Testis (tissue), 3 donors: Measurements from ENCODE around the gene PIEZO2. TPM values are rescaled to one million over a fixed set of nuclear protein-coding genes. Genes with fewer than 3 reads are reported as not detected.

Experiments used
- DNase-seq: peaks from one replicate; pipeline ENCODE4 v3.0.0-alpha.2; 2019
- H3K27ac ChIP-seq, 2 donors: fragments of 200-600 bp; sonication (generic); one replicate each; pipeline ENCODE4 v1.5.1; 2019
- H3K27me3 ChIP-seq: fragments of 200-600 bp; sonication (generic); one replicate; pipeline ENCODE4 v1.5.1; 2019
- H3K36me3 ChIP-seq: fragments of 200-600 bp; sonication (generic); one replicate; pipeline ENCODE4 v1.5.1; 2017; ENCODE audit warnings: low read depth; ENCODE audit errors: missing control alignments
- H3K4me1 ChIP-seq: fragments of 200-600 bp; sonication (generic); one replicate; pipeline ENCODE4 v1.5.1; 2019
- H3K4me3 ChIP-seq, 2 donors: fragments of 200-600 bp; sonication (generic); one replicate each; pipeline ENCODE4 v1.5.1; 2017 to 2019
- H3K9me3 ChIP-seq: fragments of 200-600 bp; sonication (generic); one replicate; pipeline ENCODE4 v1.5.1; 2017
- POLR2A ChIP-seq: fragments of 450-650 bp; IDR thresholded peaks from one replicate; pipeline ENCODE4 v1.6.1; 2017; ENCODE audit warnings: antibody characterized with exemption, mild to moderate bottlenecking, moderate library complexity
- WGBS, 2 donors: methylation state at CpG; one replicate each; pipeline ENCODE4 v1.1.5; 2018; 5-methylcytosine and 5-hydroxymethylcytosine counted together
- intact Hi-C: fragments of 100-400 bp; cut with DNase I; formaldehyde crosslinking; loops from one replicate; pipeline ENCODE4 v1.15.1; 2023; ENCODE audit warnings: low total_unique reads
- polyA plus RNA-seq: library from polyadenylated mRNA; stranded (reverse); fragments of 350-450 nt; fragmentation: Illumina TruSeq; extraction: RNeasy Lipid Tissue Mini Kit (QIAGEN cat#74804); gene quantifications from one replicate; pipeline ENCODE4 v1.2.3, GENCODE V29; 2014; ENCODE audit warnings: low read depth, low replicate concordance; ENCODE audit not compliant: insufficient read depth
- total RNA-seq, 2 donors: library from RNA; depleted of rRNA; stranded (reverse); fragments of >200 nt; gene quantifications; one replicate each; pipeline ENCODE4 v1.2.3, GENCODE V29; 2016
- TF ChIP-seq, protein P1 (sequence below), 3 experiments: fragments of 450-650 bp in 2 of 3; fragments of 200-600 bp in 1 of 3; sonication (generic) in 1 of 3; IDR thresholded peaks; one replicate each; pipeline ENCODE4 v1.5.1; 2016 to 2019; ENCODE audit warnings: antibody characterized with exemption in 3 of 3, mild to moderate bottlenecking in 2 of 3, moderate library complexity in 1 of 3

Gene PIEZO2
- total and polyA plus RNA-seq, 3 donors from 2014 or later, result 2.3 to 3.5 (median 3.0) TPM

DNA sequence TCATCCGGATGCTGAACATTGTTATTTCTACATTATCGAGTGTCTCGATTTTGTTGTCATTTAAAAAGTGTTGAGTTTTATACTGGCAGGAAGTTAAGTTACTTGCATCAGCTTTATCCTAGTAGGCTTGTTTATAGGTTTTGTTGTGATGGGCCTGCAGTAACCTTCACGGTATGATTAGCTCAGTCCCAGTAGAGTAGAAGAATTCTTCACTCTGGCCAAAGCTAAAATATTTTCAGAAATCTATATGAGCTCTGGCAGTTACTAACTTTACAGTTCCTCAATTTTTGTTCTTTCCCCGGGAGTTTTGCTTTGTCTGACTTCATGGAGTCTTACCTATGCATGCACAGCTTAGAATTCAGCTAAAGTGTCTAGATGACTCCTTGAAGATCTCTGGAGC is 328.7 kb downstream of the PIEZO2 start:
- no peaks in the 10 kb centered on the region for H3K4me1 ChIP-seq
- no peak for TF ChIP-seq POLR2A
- TF ChIP-seq, protein P1, sequence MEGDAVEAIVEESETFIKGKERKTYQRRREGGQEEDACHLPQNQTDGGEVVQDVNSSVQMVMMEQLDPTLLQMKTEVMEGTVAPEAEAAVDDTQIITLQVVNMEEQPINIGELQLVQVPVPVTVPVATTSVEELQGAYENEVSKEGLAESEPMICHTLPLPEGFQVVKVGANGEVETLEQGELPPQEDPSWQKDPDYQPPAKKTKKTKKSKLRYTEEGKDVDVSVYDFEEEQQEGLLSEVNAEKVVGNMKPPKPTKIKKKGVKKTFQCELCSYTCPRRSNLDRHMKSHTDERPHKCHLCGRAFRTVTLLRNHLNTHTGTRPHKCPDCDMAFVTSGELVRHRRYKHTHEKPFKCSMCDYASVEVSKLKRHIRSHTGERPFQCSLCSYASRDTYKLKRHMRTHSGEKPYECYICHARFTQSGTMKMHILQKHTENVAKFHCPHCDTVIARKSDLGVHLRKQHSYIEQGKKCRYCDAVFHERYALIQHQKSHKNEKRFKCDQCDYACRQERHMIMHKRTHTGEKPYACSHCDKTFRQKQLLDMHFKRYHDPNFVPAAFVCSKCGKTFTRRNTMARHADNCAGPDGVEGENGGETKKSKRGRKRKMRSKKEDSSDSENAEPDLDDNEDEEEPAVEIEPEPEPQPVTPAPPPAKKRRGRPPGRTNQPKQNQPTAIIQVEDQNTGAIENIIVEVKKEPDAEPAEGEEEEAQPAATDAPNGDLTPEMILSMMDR (IDR thresholded peaks at IDR 0.05), result no peak
- intact Hi-C loops, result no loop called here
- WGBS, 2 donors, result 90% methylated on average over 5 of the region's 5 CpGs
- no peak overlapping the region for H3K27ac ChIP-seq
- no peaks in the 10 kb centered on the region for H3K27me3 ChIP-seq
- no peak for DNase-seq
- no peaks in the 10 kb centered on the region for H3K36me3 ChIP-seq
- no peaks in the 10 kb centered on the region for H3K9me3 ChIP-seq
- no peak overlapping the region for H3K4me3 ChIP-seq

DNA sequence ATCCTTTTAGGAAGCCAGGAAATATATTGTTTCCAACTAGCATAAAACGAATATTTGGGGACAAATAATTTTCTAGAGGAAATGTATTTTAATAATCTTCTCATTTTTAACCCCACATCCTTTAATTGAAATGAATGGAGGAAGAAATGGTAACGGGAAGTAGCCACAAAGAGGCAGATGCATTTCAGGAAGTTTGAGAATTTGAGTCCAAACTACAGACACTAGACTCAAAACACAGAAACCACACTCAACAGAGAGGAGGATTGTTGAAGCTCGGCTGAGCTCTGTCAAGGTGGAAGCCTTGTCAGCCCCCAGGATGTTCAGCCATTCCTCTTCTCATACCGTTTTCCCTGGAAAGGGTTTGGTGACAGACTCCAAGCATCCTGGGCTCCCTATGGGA is 335.0 kb downstream of the PIEZO2 start:
- DNase-seq, result no peak
- Histone ChIP-seq H3K4me3 (no peak overlapping the region), H3K36me3 (no peaks in the 10 kb centered on the region), H3K9me3 (no peaks in the 10 kb centered on the region), H3K27ac (no peak overlapping the region), H3K27me3 (no peaks in the 10 kb centered on the region), H3K4me1 (no peaks in the 10 kb centered on the region)
- no peak for TF ChIP-seq POLR2A
- TF ChIP-seq, protein P1 (IDR thresholded peaks at IDR 0.05), result no peak
- WGBS, 2 donors, result 67 to 71% methylated on average over 4 of the region's 4 CpGs
- intact Hi-C loops, result no loop called here

DNA sequence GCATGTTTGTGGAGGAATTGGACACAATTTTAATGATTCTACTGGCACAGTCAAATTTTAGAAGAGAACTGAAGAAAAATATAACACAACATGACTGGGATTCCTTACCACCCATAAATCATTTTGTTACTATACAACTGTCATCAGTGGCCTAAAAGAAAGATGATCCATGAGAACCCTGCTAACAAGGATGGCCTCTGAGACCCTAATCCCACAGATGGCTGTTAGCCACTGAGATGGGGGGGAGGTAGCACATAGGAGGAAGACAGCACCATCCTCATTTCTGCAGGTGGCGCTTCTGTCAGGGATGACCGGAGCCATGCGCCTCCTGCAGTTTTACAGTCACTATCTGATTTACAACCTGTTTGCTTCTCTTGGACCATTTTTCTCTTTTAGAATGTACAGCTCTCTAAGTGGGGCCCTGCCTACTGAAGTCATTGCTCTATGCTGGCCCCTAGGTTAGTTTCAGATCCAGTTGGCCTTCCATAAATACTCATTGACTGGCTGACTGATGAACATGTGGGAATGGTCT is 343.7 kb downstream of the PIEZO2 start:
- 81 to 88% methylated on average over 3 of the region's 3 CpGs for WGBS, 2 donors
- TF ChIP-seq, protein P1 (IDR thresholded peaks at IDR 0.05), result no peak
- no peak for TF ChIP-seq POLR2A
- Histone ChIP-seq H3K9me3 (no peaks in the 10 kb centered on the region), H3K4me3 (no peak overlapping the region), H3K36me3 (no peaks in the 10 kb centered on the region), H3K27me3 (no peaks in the 10 kb centered on the region), H3K4me1 (no peaks in the 10 kb centered on the region), H3K27ac (no peak overlapping the region)
- intact Hi-C loops, result no loop called here
- no peak for DNase-seq

DNA sequence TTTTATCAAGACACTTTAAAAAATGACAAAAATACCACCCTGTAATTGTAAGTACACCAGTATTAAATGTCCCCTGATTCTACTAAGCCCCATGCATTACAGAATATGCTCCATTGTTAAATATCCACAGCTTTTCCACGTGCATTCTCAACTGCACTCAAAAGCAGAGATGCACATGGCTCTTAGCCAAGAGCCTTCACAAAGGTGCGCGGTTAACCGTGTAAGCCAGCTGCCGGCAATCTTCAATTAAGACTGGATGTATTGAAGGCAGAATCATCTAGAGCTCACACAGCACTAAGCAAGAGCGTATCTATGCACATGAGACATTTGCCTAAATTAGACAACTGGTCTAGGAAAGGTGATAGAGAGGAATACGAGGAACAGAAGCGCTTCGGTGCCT is 345.2 kb downstream of the PIEZO2 start:
- H3K4me3 ChIP-seq, result no peak overlapping the region
- no peaks in the 10 kb centered on the region for H3K27me3 ChIP-seq
- WGBS, 2 donors, result 77 to 84% methylated on average over 9 of the region's 9 CpGs
- H3K36me3 ChIP-seq, result no peaks in the 10 kb centered on the region
- H3K4me1 ChIP-seq, result no peaks in the 10 kb centered on the region
- intact Hi-C loops, result no loop called here
- TF ChIP-seq, protein P1 (IDR thresholded peaks at IDR 0.05), result no peak
- no peak for TF ChIP-seq POLR2A
- no peaks in the 10 kb centered on the region for H3K9me3 ChIP-seq
- no peak overlapping the region for H3K27ac ChIP-seq
- no peak for DNase-seq

DNA sequence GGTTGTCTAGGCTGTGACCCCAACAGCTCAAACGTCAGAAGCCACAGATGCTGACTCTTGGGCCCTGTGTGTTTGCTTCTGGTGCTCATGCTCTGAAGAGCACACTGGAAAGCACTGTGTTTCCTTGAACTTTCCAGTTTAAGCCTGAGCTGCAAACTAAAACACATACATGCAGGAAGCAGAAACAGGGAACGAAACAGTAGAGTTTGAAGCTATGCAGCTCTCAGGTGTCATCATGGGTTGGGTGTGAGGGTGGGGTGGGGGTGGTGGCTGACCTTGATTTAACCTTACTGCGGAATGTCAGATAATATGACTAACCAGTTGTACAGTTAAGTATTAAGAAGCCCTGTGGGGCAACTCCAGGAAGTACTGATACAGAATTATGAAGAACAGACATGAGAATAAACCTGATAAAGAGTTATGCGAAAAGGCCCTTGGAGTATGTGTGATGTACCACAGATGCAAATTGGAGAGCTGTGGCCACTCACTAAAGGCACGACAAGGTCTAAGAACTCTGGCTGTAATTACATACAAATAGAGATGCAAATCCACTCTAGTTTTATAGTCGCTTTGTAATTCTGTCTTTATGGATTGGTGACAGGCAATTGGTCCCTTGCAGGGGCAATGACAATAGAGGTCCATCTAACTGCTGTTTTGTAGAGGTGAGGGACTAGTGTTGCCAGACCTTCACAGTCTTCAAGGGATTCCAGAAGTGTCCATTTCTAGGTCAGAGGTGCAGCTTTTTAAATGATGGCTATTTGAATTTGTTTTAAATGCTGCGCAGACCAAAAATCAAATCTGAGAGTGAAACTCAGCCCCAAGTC is 350.4 kb downstream of the PIEZO2 start:
- Histone ChIP-seq H3K27me3 (no peaks in the 10 kb centered on the region), H3K4me3 (no peak overlapping the region), H3K4me1 (no peaks in the 10 kb centered on the region), H3K36me3 (no peaks in the 10 kb centered on the region), H3K9me3 (no peaks in the 10 kb centered on the region), H3K27ac (no peak overlapping the region)
- WGBS, 2 donors, result 55 to 58% methylated on average over 7 of the region's 7 CpGs
- DNase-seq, result no peak
- TF ChIP-seq, protein P1 (IDR thresholded peaks at IDR 0.05), result no peak
- no peak for TF ChIP-seq POLR2A
- intact Hi-C loops, result no loop called here
